Heart left ventricle (tissue), 13 donors: ENCODE results near the gene MKI67.

Experiments
- CTCF ChIP-seq, 12 donors: fragments of 200-600 bp; sonication (generic) in 4 of 12; IDR thresholded peaks; one replicate each; pipeline versions ENCODE4 v1.5.0 to v1.8.0; 2018 to 2022; ENCODE audit warnings: antibody characterized with exemption in 12 of 12, mild to moderate bottlenecking in 5 of 12
- POLR2A ChIP-seq, 2 donors: fragments of 450-650 bp; IDR thresholded peaks; one replicate each; pipeline ENCODE4 v1.6.1; 2017; ENCODE audit warnings: antibody characterized with exemption in 2 of 2, mild to moderate bottlenecking in 2 of 2, moderate library complexity in 2 of 2
- donor health status: ischemic (EF 13 %, LVEDD 7.1; RV severe dilation, severe dysfunction).
- donor health status: DM: no; HTN: yes; CAD: no.
- donor health status: DM: no; HTN: no; CAD: no.
- donor health status: ischemic (EF 25% LVEDD 6.9; RV normal size, moderate dysfunction).
- donor health status: ischemic (EF 25% LVEDD 5.7; RV mildly dilated, moderate dysfunction).
- donor health status: ischemic (EF 35%, LVEDD 5.7; RV mildly dilated, moderate dysfunction).
- donor health status: nonischemic (EF 11% LVEDD 7.7; RV severe dilation, severe dysfunction).
- donor health status: DM: yes; HTN: yes; CAD: no.
- donor health status: PGD.
- donor health status: ischemic (EF 29% LVEDD 5.4; RV normal size, mild dysfunction).
- donor health status: nonischemic (EF 23%, LVEDD 6.1; RV moderate dilation, normal function).

GRCh38 chr10:128096486-128097199 is 29.6 kb downstream of the MKI67 start:
- TF ChIP-seq CTCF (IDR thresholded peaks at IDR 0.05), result no peak
- no peak for TF ChIP-seq POLR2A (IDR thresholded peaks at IDR 0.05)
